DLD1 (cell line): Measurements from ENCODE around the gene C1orf116.

Experiments used
- in situ Hi-C: cut with HindIII; loops from 2 replicates; pipeline ENCODE4 v1.10.0; 2017; ENCODE audit warnings: low sequenced_read_pairs

The C1orf116 gene

GRCh38 chr1:207039380-207040180 is 7.0 kb upstream of the C1orf116 start:
- in situ Hi-C loops: no loop called here

GRCh38 chr1:207036865-207037264 is 4.3 kb upstream of the C1orf116 start:
- in situ Hi-C loops: no loop called here

- in situ Hi-C loops: no loop called here
These were observed 3.5 kb upstream of the C1orf116 start for GRCh38 chr1:207035877-207036551.

GRCh38 chr1:207034998-207035397 is 2.4 kb upstream of the C1orf116 start:
- in situ Hi-C loops: no loop called here

GRCh38 chr1:207034208-207034607 is 1.7 kb upstream of the C1orf116 start:
- in situ Hi-C loops: no loop called here

GRCh38 chr1:207033302-207033701 is 746 bp upstream of the C1orf116 start:
- in situ Hi-C loops: no loop called here

- in situ Hi-C loops: no loop called here
These were observed 808 bp downstream of the C1orf116 start for GRCh38 chr1:207031632-207032264.

- in situ Hi-C loops: no loop called here
These were observed 1.5 kb downstream of the C1orf116 start for GRCh38 chr1:207031016-207031415.

- in situ Hi-C loops: no loop called here
These were observed 2.0 kb downstream of the C1orf116 start for GRCh38 chr1:207030522-207031009.

- in situ Hi-C loops: no loop called here
These were observed 2.6 kb downstream of the C1orf116 start for GRCh38 chr1:207029701-207030521.

GRCh38 chr1:207028884-207029650 is 3.5 kb downstream of the C1orf116 start:
- in situ Hi-C loops: no loop called here

- in situ Hi-C loops: no loop called here
These were observed 4.6 kb downstream of the C1orf116 start for GRCh38 chr1:207027921-207028320.

GRCh38 chr1:207027206-207027777 is 5.3 kb downstream of the C1orf116 start:
- in situ Hi-C loops: no loop called here

- in situ Hi-C loops: no loop called here
These were observed 6.4 kb downstream of the C1orf116 start for GRCh38 chr1:207026104-207026534.

- in situ Hi-C loops: no loop called here
These were observed 7.2 kb downstream of the C1orf116 start for GRCh38 chr1:207025146-207025880.

- in situ Hi-C loops: loop anchor here (5.0 kb wide), 1 partner anchor 52 kb away; the partner anchor contains the start of gene FCAMR
These were observed 8.1 kb downstream of the C1orf116 start for GRCh38 chr1:207024202-207025145.

- in situ Hi-C loops: loop anchor here (5.0 kb wide), 1 partner anchor 51 kb away; the partner anchor contains the start of gene FCAMR
These were observed 9.4 kb downstream of the C1orf116 start for GRCh38 chr1:207022996-207023679.
